GM23338 (cell line): ENCODE measurements around the gene CRTC1.

Experiments
- CREB1 ChIP-seq: fragments of 250-450 bp; sonication (Bioruptor Pico); IDR thresholded peaks from 2 replicates; pipeline ENCODE4 v1.5.0; 2020; ENCODE audit warnings: low read depth, mild to moderate bottlenecking, moderate library complexity
- CTCF ChIP-seq, 2 experiments: fragments of 200-600 bp in 1 of 2; sonication (generic) in 1 of 2; conservative IDR thresholded peaks; 2 replicates each; pipeline versions ENCODE4 v1.5.1 to v1.6.1; 2016 to 2017; ENCODE audit warnings: antibody characterized with exemption in 2 of 2, low read depth in 2 of 2, mild to moderate bottlenecking in 2 of 2, moderate library complexity in 1 of 2
- EZH2 ChIP-seq: fragments of 200-600 bp; sonication (generic); IDR thresholded peaks from one replicate; pipeline ENCODE4 v1.8.0; 2017; ENCODE audit warnings: antibody characterized with exemption, mild to moderate bottlenecking, low read depth; ENCODE audit not compliant: unreplicated experiment
- EZH2phosphoT487 ChIP-seq: fragments of 200-600 bp; sonication (generic); IDR thresholded peaks from one replicate; pipeline ENCODE4 v1.8.1; 2018; ENCODE audit warnings: antibody characterized with exemption; ENCODE audit not compliant: unreplicated experiment
- JUNB ChIP-seq: IDR thresholded peaks from one replicate; pipeline ENCODE4 v1.6.1; 2016; ENCODE audit warnings: antibody characterized with exemption; ENCODE audit not compliant: unreplicated experiment
- NANOG ChIP-seq: IDR thresholded peaks from 2 replicates; pipeline ENCODE4 v1.6.1; 2016; ENCODE audit warnings: antibody characterized with exemption, borderline replicate concordance
- POLR2AphosphoS5 ChIP-seq: IDR thresholded peaks from 2 replicates; pipeline ENCODE4 v1.6.1; 2016; ENCODE audit warnings: antibody characterized with exemption, low read depth
- REST ChIP-seq: IDR thresholded peaks from one replicate; pipeline ENCODE4 v1.6.1; 2018; ENCODE audit warnings: antibody characterized with exemption; ENCODE audit not compliant: unreplicated experiment
- STAT1 ChIP-seq: IDR thresholded peaks from one replicate; pipeline ENCODE4 v1.6.1; 2016; ENCODE audit warnings: antibody characterized with exemption; ENCODE audit not compliant: unreplicated experiment
- ZNF114 ChIP-seq: fragments of 250-450 bp; sonication (Bioruptor Pico); IDR thresholded peaks from 2 replicates; pipeline ENCODE4 v1.5.0; 2020; ENCODE audit warnings: mild to moderate bottlenecking, moderate library complexity
- ZNF331 ChIP-seq: fragments of 250-450 bp; sonication (Bioruptor Pico); IDR thresholded peaks from 2 replicates; pipeline ENCODE4 v1.5.0; 2020; ENCODE audit warnings: low read depth, mild to moderate bottlenecking, moderate library complexity
- ZNF462 ChIP-seq: fragments of 250-450 bp; sonication (Bioruptor Pico); IDR thresholded peaks from 2 replicates; pipeline ENCODE4 v1.5.0; 2020; ENCODE audit warnings: mild to moderate bottlenecking, moderate library complexity
- TF ChIP-seq, protein P1 (sequence below): IDR thresholded peaks from 2 replicates; pipeline ENCODE4 v1.6.1; 2016; ENCODE audit warnings: antibody characterized with exemption

- TF ChIP-seq POLR2AphosphoS5 (no peak), CTCF (conservative IDR thresholded peaks at IDR 0.05; ENCODE audit: low read depth in 2 of 2) (no peak), JUNB (no peak), REST (no peak), STAT1 (no peak), EZH2 (no peak), EZH2phosphoT487 (no peak), NANOG (no peak), CREB1 (CRISPR knock-in tag) (no peak), ZNF114 (CRISPR knock-in tag) (no peak), ZNF331 (CRISPR knock-in tag) (no peak), ZNF462 (no peak)
- TF ChIP-seq, protein P1, sequence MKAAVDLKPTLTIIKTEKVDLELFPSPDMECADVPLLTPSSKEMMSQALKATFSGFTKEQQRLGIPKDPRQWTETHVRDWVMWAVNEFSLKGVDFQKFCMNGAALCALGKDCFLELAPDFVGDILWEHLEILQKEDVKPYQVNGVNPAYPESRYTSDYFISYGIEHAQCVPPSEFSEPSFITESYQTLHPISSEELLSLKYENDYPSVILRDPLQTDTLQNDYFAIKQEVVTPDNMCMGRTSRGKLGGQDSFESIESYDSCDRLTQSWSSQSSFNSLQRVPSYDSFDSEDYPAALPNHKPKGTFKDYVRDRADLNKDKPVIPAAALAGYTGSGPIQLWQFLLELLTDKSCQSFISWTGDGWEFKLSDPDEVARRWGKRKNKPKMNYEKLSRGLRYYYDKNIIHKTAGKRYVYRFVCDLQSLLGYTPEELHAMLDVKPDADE = no peak
These were observed 134.1 kb downstream of the CRTC1 start for GRCh38 chr19:18817574-18817973.
